HG03439 (cell line): ENCODE data around the gene STX12.
"Not testable (repeated sequence)": the region's sequence is repeated elsewhere in the genome, so short reads cannot be mapped to it uniquely, and the experiment has no call there.

Experiments used
- ATAC-seq: cut with Tn5 transposase; IDR thresholded peaks from one replicate; pipeline ENCODE4 v1.9.1; 2021; ENCODE audit warnings: mild to moderate bottlenecking, moderate library complexity; ENCODE audit not compliant: unreplicated experiment

The STX12 gene

DNA sequence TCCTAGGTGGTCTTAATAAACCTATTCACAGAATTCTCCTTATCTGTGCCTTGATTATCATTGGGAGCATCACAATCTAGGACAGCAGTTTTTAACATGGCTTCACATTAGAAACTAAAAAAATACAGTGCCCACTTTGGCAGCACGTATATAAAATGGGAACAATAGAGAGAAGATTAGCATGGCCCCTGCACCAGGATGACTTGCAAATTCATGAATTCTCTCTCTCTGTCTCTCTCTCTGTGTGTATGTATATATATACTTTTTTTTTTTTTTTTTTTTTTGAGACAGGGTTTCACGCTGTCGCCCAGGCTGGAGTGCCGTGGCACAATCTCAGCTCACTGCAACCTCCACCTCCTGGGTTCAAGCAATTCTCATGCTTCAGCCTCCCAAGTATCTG is 51.4 kb downstream of the STX12 start:
- ATAC-seq: no peak

DNA sequence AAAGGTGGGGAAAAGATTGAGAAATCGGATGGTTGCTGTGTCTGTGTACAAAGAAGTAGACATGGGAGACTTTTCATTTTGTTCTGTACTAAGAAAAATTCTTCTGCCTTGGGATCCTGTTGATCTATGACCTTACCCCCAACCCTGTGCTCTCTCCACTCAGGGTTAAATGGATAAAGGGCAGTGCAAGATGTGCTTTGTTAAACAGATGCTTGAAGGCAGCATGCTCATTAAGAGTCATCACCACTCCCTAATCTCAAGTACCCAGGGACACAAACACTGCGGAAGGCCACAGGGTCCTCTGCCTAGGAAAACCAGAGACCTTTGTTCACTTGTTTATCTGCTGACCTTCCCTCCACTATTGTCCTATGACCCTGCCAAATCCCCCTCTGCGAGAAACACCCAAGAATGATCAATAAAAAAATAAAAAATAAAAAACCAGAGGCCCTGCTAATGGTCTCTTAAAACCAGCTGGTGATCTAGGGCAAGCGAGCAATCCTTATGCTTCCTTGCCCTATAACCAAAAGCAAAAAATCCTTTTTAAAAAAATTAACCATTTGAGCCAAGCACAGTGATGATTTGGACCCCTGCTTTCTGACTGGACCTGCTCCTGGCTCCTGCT is 56.4 kb downstream of the STX12 start:
- not testable (repeated sequence) for ATAC-seq

DNA sequence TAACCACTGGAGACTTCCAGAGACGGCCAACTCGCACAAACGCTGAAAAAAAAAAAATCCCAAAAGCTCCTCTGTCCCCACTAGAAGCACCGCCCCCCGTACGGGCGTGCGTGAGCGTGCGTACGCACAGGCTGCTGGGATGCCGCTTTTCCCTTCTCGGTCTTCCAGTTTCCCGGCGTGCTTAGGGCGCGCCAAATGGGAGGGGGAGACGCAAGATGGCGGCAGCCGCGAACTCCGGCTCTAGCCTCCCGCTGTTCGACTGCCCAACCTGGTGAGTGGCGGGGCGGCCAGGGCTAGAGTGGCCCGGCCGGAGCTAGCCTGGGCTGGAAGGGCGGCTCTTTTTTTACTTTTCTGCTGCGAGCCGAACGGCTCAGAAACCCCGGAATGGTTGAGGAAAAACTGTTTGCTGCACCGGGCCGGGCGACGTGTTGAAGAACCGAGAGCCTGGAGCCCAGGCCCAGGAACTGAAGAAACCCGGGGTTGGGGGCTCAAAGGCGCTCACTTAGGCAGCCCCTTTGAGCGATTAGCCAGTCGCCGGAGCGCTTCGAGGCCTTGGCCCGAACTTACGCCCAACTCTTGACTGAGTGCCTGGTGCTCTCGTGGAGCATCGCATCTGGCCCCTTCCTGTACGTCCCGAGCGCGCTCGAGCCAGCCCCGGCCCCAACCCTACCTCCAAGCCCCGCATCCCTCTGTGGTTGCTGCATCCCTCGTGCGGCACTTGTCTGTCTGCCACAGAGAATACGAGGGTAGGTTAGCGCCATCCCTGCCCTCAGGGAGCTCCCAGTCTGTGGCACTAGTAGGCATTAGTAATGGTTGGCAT is 57.8 kb downstream of the STX12 start, which contains the start of gene PPP1R8:
TSS of gene PPP1R8 (plus strand) at position 162 of the 820 bp plus-strand sequence. CDS start at position 216, 54 bp downstream.
- peak; percentile 96 for ATAC-seq

DNA sequence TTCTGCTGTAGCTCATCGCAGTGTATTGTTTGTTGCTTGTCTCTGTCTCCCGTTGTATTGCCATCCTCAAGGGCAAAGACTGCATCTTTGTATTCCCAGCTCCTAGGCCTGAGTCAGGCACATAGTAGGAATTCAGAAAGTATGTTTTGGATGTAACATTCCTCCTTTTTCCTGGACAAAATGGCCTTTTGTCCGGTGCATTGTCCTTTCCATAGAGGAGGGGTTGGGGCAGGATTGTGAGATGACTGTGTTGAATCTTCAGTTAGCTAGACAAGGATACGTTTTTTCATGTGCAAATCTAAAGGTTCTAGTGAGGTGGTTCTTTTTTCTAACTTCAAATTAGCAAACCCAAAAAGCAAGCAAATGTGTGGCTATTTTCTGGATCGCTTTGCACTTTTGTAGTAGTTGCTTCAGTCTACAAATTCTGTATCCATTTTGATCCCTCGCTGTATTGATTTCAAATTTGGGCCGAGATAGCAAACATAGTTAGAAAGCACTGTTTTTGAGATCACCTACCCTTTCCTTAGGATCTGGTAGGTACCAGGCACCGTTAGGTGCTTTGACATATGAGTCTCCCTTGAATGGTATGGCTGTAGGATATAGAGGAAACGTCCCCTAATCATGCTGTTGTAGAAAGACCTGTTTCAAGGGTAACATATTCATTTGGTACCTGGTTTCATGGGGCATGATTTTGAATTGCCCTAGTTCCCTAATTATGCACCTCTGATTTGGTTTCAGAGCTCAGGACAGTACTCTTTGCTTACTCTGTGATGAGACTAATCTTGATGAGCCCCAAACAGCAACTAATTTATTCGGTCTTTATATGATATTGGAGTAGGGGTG is 58.8 kb downstream of the STX12 start:
- no peak for ATAC-seq

DNA sequence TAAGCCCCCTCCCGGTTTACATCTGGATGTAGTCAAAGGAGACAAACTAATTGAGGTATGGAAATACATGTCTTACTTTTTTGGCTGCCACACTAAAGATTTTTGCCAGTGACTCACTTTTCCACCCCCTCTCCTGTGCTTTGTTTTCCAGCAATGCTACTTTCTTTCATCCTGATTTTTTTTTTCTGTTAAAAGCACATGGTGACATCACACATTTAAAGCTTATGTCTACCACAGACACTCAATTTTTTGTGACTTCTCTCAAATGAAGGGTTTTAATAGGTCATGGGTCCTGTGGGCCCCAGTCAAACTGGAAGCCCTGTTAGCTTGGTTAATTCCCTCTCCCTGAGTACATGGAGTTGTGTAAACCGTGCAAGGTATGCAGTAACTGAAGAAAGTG is 59.7 kb downstream of the STX12 start:
- ATAC-seq: no peak

DNA sequence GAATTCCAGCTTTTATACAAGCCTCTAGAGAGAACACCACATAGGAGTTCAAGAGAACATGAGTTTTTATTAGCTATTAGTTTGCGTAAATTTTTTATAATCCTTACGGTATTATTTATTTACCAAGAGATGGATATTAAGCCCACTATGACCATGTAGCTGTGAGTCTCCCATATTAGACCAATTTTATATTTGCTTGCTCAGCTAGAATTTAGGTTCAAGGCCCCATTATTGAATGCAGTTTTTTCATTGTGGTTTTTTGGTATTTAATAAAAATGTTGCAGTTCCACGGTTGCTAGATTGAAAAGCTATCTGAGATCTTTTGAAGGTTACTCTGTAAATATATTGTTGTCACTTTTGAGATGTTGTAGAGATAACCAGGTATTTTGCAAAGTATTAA is 60.5 kb downstream of the STX12 start:
- ATAC-seq: no peak

DNA sequence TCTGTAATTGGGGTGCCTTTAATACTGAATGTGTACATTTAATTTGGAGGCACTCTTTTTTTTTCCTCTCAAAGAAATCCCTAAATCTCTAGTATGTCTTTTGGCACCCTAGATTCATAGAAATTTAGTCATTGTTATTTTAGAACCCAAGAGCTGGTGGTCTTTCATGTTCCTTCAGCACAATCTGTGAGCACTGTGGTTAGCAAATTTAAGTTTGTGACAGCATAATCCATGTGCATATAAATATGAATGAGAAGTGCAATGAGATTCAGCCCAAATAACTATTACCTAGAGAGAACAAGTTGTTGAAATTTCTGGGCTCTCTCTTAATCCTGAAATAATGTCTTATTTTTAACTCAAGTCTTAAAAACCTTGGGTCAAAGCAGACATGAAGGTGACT is 62.0 kb downstream of the STX12 start:
- no peak for ATAC-seq

DNA sequence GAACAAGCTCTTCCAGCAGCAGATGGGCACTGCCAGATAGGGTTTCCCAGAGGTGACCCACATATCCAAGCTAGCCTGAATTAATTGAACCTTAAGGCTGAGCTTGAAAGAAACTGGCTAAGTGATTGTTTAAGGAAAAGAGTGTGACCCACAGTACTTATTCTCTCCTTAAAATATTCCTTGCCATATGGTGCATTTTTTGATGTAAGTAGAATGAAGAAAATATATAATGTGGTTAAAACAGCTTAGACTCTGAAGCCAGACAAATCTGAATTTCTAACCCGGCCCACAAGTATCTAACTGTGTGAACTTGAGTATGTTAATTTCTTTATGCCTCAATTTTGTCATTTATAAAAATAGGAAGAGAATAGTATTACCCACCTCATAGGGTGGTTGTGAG is 62.5 kb downstream of the STX12 start:
- no peak for ATAC-seq

DNA sequence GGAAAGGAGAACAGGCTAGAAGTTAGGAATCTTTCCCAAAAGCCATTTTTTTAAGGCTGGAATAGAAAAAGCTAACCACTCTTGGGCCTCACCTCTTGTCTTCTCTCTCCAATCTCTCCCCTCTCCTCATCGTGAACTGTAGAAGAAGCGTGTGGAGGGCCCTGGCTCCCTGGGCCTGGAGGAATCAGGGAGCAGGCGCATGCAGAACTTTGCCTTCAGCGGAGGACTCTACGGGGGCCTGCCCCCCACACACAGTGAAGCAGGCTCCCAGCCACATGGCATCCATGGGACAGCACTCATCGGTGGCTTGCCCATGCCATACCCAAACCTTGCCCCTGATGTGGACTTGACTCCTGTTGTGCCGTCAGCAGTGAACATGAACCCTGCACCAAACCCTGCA is 76.9 kb downstream of the STX12 start:
- ATAC-seq: no peak

DNA sequence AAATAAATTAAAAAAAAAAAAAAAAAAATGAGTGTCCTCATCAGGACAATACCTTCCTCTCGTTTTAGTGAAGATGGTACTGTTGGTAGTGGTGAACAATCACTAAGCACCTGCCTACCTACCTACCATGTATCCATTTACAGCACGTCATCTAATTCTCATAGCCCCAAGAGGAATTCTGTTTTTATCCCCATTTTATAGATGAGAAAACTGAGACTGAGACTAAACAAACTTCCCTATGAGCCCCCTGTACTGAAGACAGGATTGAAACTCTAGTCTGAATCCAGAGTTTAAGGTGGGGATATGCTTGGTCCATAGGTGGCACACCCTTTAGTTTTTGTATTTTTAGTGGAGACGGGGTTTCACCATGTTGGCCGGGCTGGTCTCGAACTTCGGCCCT is 82.1 kb downstream of the STX12 start:
- ATAC-seq: no peak

DNA sequence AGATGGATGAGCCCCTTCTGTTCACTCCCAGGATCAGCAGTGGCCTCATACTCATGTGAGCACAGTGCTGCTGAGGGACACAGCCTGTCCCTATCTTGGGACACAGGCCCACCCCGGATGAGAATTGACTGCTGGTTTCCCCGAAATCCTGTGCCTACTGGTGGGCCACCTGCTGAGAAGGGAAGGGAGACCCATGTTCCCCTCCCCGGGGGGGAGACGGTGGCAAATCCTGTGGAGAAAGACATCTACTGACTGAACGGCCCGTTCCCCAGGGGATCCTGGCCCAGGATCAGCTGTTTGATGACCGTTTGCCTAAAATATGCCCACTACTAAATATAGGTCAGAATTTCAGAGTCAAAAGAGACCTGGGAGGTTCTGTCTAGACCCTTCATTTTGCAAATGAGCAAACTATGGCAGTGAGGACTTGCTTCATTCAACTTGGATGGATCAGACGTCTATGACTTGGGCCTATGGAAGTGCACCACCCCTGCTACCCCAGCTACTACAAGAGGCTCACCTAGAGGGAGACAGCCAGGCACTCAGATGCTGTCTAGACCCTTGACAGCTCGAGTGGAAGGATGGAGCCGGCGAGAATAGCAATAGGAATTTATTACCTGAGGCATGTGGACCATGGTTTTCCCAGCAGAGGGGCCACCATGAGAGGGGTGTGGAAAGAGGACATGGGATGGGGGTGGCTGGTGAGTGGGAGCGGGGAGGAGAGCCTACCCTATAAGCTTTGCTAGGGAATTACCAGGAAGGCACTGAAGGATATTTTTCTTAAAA is 83.7 kb downstream of the STX12 start:
- no peak for ATAC-seq

DNA sequence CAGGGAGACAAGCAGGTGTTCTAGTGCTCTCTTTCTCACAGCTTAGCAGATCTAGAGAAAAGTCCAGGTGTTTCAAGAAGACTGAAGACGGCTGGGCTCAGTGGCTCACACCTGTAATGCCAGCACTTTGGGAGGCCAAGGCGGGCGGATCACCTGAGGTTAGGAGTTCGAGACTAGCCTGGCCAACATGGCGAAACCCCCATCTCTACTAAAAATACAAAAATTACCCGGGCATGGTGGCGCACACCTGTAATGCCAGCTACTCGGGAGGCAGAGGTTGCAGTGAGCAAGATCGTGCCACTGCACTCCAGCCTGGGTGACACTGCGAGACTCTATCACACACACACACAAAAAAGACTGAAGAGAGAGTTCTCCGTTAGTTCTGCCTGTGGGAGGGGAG is 84.5 kb downstream of the STX12 start:
- ATAC-seq: not testable (repeated sequence)

DNA sequence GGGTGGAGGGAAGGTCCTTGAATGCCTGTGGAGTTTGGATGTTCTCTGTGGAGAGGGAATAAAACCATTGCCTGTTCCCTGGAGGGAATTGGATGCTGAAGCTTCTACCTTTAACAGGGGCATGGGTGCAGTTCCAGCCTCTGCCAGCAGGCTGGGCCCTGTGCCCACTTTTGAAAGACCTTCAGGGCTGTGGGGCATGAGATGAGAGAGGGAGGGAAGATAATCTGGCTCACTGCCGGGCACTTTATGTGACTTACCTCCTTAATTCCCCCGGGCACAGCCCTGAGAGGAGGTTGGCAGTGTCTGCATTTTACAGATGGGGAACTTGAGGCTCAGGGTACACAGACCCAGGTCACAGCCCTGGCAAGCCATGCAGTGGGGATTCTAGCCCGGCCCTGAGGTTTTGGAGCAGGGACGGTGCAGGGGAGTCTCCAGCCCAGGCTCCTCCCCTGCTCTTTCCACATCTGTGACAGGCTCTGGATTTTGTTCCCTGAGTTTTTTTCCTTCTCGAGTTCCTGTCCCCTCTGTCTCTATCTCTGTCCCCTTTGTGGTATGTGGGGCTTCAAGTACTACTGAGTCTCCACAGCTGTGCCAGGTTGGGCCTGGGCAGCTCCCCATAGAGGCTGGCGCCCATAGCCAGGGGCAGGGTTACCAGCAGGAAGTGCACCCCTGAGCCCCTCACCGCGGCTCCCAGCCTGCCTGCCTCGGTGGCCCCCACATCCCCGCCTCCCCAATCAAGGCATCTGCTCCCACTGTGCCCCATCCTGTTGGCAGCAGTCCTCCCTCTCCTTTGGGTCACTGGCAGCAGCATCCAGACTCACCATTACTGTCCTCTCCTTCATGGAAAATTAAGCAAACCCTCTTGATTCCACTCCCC is 85.3 kb downstream of the STX12 start:
- no peak for ATAC-seq

DNA sequence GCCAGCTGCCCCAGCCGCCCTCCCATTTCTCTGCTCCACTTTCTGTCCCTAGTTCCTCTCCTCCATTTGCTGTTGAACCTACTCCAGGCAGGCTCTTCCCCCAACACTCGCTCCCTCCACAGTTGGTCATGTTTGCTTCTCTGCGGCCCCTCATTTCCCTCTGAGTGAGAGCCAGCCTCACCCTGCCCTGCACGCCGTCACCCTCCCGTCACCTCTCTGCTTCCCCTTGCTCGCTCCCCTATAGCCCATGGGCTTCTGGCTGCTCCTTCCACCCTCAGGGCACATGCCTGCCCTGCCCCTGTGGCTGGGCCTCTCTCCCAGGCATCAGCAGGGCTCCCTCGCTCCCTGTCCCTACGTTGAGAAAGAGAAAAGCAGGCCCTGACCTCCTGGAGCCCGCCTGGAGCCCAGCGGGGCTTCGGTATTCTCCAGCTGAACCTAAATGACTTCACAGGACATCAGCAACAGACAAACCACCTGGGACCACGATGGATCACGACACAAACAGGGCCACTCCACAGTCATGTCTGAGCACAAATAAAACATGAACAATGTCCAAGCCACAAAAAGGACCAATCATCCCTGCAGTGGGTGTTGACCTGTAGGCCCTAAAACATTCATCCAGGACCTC is 86.0 kb downstream of the STX12 start:
- no peak for ATAC-seq

DNA sequence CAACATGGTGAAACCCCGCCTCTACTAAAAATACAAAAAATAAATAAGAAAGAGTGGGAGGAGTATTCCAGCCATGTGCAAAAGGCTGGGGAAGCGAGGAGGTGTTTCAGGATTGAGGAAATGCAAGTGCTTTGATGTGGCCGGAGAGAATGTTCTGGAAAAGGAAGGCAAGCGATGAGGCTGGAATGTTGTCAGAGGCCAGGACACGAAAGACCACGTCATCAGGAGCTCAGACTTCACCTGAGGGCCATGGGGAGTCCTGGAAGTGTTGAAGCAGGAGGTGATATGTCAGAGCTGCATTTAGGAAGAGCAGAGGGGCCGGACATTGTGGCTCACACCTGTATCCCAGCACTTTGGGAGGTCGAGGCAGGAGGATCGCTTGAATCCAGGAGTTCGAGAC is 88.4 kb downstream of the STX12 start:
- no peak for ATAC-seq

DNA sequence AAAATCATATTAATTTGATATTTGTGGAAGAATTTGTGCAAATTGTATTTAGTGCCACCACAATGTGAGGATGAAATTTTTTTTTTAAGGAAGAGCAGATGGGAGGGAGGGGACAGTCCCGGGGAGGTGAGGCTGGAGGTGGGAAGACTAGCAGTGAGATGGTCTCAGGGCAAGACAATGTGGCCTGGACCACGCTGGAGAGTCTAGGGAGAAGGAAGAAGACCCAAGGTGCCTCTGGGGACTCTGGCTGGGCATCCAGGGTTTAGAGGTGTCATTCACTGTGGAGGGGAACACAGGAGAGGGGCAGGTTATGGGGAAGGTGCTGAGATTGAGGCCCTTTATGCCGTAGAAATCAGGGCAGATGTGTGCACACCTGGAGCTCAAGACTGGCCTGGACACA is 89.0 kb downstream of the STX12 start:
- no peak for ATAC-seq

DNA sequence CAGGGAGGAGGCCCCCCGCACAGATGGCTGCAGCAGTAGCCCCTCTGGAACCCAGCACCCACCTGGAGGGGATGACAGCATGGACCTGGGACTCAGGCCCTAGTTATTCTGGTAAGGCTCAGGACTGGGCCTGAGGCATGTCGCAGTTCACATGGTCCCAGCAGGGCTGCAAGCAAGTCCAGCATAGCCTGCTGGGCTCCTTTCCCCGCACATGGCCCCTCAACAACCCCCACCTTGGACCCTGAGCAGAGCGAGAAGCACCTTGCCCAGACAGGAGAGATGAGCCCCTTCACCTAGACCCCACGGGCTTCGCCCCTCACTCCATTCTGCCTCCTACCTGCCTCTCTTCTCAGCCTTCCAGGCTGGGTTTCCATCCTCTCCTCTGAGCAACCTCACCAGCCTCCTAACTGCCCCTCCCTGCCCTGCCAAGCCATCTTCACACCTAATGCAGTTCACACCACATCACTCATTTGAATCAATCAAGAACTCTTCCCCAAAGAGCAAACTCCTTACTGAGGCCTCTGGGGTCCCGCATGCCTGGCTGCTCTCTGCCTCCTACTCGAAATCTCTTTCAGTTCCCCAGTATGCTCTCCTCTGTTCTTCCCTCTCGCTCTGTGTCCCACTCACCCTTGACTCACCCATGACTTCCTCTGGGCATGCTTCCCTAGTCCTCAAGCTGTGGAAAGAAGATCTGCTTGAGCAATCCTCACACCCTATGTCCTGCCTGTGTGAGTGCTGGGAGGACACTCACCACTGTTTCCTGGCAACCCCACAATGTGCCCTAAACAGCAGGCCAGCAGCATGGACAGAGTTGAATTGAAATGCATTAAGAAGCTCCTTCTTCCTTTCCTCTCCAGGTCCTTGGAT is 89.9 kb downstream of the STX12 start:
- ATAC-seq: no peak

DNA sequence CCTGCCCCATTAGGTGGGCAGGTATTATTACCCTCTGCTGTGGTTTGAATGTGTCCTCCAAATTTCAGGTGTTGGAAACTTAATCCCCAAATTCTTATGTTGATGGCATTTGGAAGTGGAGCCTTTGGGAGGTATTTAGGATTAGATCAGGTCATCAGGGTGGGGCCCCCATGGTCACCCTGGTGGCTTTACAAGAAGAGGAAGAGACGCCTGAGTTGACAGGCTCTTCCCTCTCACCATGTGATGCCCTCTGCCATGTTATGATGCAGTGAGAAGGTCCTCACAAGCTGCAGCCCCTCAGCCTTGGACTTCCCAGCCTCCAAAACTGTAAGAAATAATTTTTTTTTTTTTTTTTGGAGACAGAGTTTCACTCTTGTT is 90.5 kb downstream of the STX12 start:
- ATAC-seq: no peak
